HCT116 (cell line): Measurements from ENCODE around the gene PIGQ. TPM values are rescaled to one million over a fixed set of nuclear protein-coding genes. Genes with fewer than 3 reads are reported as not detected.

ENCODE experiments used
- ATAC-seq: fragments of 200-7000 bp; cut with Tn5 transposase; 2 replicates; pipeline ENCODE4 v1.9.1; 2020; ENCODE audit warnings: mild to moderate bottlenecking, moderate library complexity
- BruUV-seq: library from RNA; stranded (reverse); fragments of 400-500 nt; replicated peaks from 2 replicates; lab custom pipeline; 2021; lab: Mats Ljungman, UMichigan
- CTCF ChIA-PET: fragments of 300-600 bp; sonication (Branson Sonifier 250); formaldehyde crosslinking; loops from one replicate; lab custom pipeline; 2021; ENCODE audit warnings: antibody characterized with exemption; lab: Charles Lee
- POLR2A ChIA-PET: fragments of 300-600, 350-600 bp; sonication (Branson Sonifier 250); formaldehyde crosslinking; loops from one replicate; lab custom pipeline; 2021; ENCODE audit warnings: antibody characterized with exemption; lab: Charles Lee
- RAD21 ChIA-PET, 2 experiments: fragments of 300-600 bp; sonication (Branson Sonifier 250); formaldehyde crosslinking; loops; one replicate each; lab custom pipeline; 2023; ENCODE audit warnings: low total read pairs in 2 of 2; ENCODE audit not compliant: uncharacterized antibody in 2 of 2, unreplicated experiment in 2 of 2, low non-redundant PET in 1 of 2; lab: Charles Lee
- DNase-seq: peaks from one replicate; pipeline ENCODE4 v3.0.0-alpha.2; 2010; ENCODE audit warnings: low read depth, low spot score
- H2AFZ ChIP-seq: fragments of 200-600 bp; shearing (Covaris generic), sonication (generic); 2 replicates; pipeline ENCODE4 v1.6.1; 2017; ENCODE audit warnings: low read depth, mixed run types, mixed read lengths, antibody characterized with exemption, low read length; ENCODE audit not compliant: poor library complexity, severe bottlenecking
- H3K27ac ChIP-seq: 2 replicates; pipeline ENCODE4 v1.5.1; 2012; ENCODE audit warnings: low read depth, low read length
- H3K27me3 ChIP-seq: fragments of 200-600 bp; sonication (generic); 2 replicates; pipeline ENCODE4 v1.6.1; 2016; ENCODE audit warnings: mixed run types, low read length, mixed read lengths; ENCODE audit not compliant: insufficient read depth
- H3K36me3 ChIP-seq, 2 experiments: fragments of 200-500 bp in 1 of 2; fragments of 200-600 bp in 1 of 2; sonication (Bioruptor generic) in 1 of 2; sonication (generic) in 1 of 2; 2 replicates each; pipeline versions ENCODE4 v1.5.1 to v1.6.1; 2014 to 2016; ENCODE audit warnings: low read length in 2 of 2, inconsistent platforms in 1 of 2, mixed read lengths in 1 of 2, mixed run types in 1 of 2; ENCODE audit not compliant: insufficient read depth in 2 of 2, control insufficient read depth in 1 of 2
- H3K4me1 ChIP-seq, 2 experiments: fragments of 200-600 bp in 1 of 2; sonication (generic) in 1 of 2; 2 replicates each; pipeline versions ENCODE4 v1.5.1 to v1.6.1; 2012 to 2017; ENCODE audit warnings: low read length in 2 of 2, inconsistent platforms in 1 of 2, mild to moderate bottlenecking in 1 of 2, mixed read lengths in 1 of 2, mixed run types in 1 of 2, moderate library complexity in 1 of 2; ENCODE audit not compliant: insufficient read depth in 2 of 2, control insufficient read depth in 1 of 2
- H3K4me2 ChIP-seq: fragments of 200-600 bp; sonication (generic); 2 replicates; pipeline ENCODE4 v1.6.1; 2017; ENCODE audit warnings: mixed run types, low read length, mixed read lengths
- H3K4me3 ChIP-seq, 2 experiments: fragments of 200-600 bp in 1 of 2; sonication (generic) in 1 of 2; replicated peaks in 1 of 2; 2 replicates each; pipeline ENCODE4 v1.5.1; 2011 to 2016; ENCODE audit warnings: low read length in 2 of 2, control low read depth in 1 of 2, low read depth in 1 of 2, mild to moderate bottlenecking in 1 of 2, mixed read lengths in 1 of 2, mixed run types in 1 of 2
- H3K79me2 ChIP-seq: fragments of 200-600 bp; sonication (generic); 2 replicates; pipeline ENCODE4 v1.6.1; 2017; ENCODE audit warnings: mild to moderate bottlenecking, mixed run types, low read length, moderate library complexity, mixed read lengths; ENCODE audit not compliant: insufficient read depth
- H3K9ac ChIP-seq: fragments of 200-600 bp; sonication (generic); 2 replicates; pipeline ENCODE4 v1.6.1; 2016; ENCODE audit warnings: low read length, mixed read lengths
- H3K9me2 ChIP-seq: fragments of 200-600 bp; sonication (generic), shearing (Covaris generic); 2 replicates; pipeline ENCODE4 v1.6.1; 2017; ENCODE audit warnings: mixed run types, mild to moderate bottlenecking, moderate library complexity; ENCODE audit not compliant: insufficient read depth
- H3K9me3 ChIP-seq, 2 experiments: fragments of 200-500 bp in 1 of 2; fragments of 200-600 bp in 1 of 2; sonication (Bioruptor generic) in 1 of 2; sonication (generic) in 1 of 2; 2 replicates each; pipeline ENCODE4 v1.6.1; 2014 to 2017; ENCODE audit warnings: low read length in 2 of 2, mixed read lengths in 2 of 2, inconsistent platforms in 1 of 2, low read depth in 1 of 2, mild to moderate bottlenecking in 1 of 2, mixed run types in 1 of 2, moderate library complexity in 1 of 2; ENCODE audit not compliant: control insufficient read depth in 1 of 2, insufficient read depth in 1 of 2
- H4K20me1 ChIP-seq: fragments of 200-600 bp; sonication (generic), shearing (Covaris generic); 2 replicates; pipeline ENCODE4 v1.6.1; 2017; ENCODE audit warnings: mixed run types, mild to moderate bottlenecking, moderate library complexity; ENCODE audit not compliant: insufficient read depth
- ATF3 ChIP-seq: IDR thresholded peaks from 2 replicates; pipeline ENCODE4 v1.6.1; 2012
- CTCF ChIP-seq, 3 experiments: fragments of 200-600 bp in 1 of 3; sonication (generic) in 1 of 3; IDR thresholded peaks in 2 of 3; conservative IDR thresholded peaks in 1 of 3; 2 replicates each; pipeline ENCODE4 v1.5.1; 2012 to 2017; ENCODE audit warnings: low read depth in 2 of 3, low read length in 2 of 3, antibody characterized with exemption in 1 of 3, borderline replicate concordance in 1 of 3, control low read depth in 1 of 3, mild to moderate bottlenecking in 1 of 3, mixed read lengths in 1 of 3, mixed run types in 1 of 3, moderate library complexity in 1 of 3; ENCODE audit not compliant: insufficient read depth in 1 of 3
- EGR1 ChIP-seq: IDR thresholded peaks from 2 replicates; pipeline ENCODE4 v1.6.1; 2012; ENCODE audit warnings: low read depth
- EZH2 ChIP-seq: fragments of 200-600 bp; sonication (generic); IDR thresholded peaks from 2 replicates; pipeline ENCODE4 v1.6.1; 2017; ENCODE audit warnings: antibody characterized with exemption, mixed run types
- EZH2phosphoT487 ChIP-seq: fragments of 200-600 bp; IDR thresholded peaks from 2 replicates; pipeline ENCODE4 v1.6.1; 2018; ENCODE audit warnings: antibody characterized with exemption, borderline replicate concordance
- FOSL1 ChIP-seq: IDR thresholded peaks from 2 replicates; pipeline ENCODE4 v1.6.1; 2012; ENCODE audit warnings: low read depth
- JUND ChIP-seq: IDR thresholded peaks from 2 replicates; pipeline ENCODE4 v1.6.1; 2012
- MAX ChIP-seq: IDR thresholded peaks from 2 replicates; pipeline ENCODE4 v1.6.1; 2012
- POLR2A ChIP-seq: IDR thresholded peaks from 2 replicates; pipeline ENCODE4 v1.7.0; 2011; ENCODE audit warnings: borderline replicate concordance; ENCODE audit not compliant: insufficient read depth, insufficient read length; ENCODE audit errors: extremely low read depth
- POLR2AphosphoS5 ChIP-seq: IDR thresholded peaks from 2 replicates; pipeline ENCODE4 v1.6.1; 2011; ENCODE audit warnings: mild to moderate bottlenecking, low read depth, low read length, moderate library complexity
- RAD21 ChIP-seq: IDR thresholded peaks from 2 replicates; pipeline ENCODE4 v1.6.1; 2012; ENCODE audit warnings: low read depth, mild to moderate bottlenecking
- REST ChIP-seq: IDR thresholded peaks from 2 replicates; pipeline ENCODE4 v1.6.1; 2012; ENCODE audit warnings: low read depth
- SIN3A ChIP-seq: IDR thresholded peaks from 2 replicates; pipeline ENCODE4 v1.6.1; 2012; ENCODE audit warnings: low read depth
- TCF7L2 ChIP-seq: IDR thresholded peaks from 2 replicates; pipeline ENCODE4 v1.7.0; 2011; ENCODE audit warnings: borderline replicate concordance, inconsistent platforms; ENCODE audit not compliant: insufficient read depth, insufficient read length; ENCODE audit errors: extremely low read depth
- YY1 ChIP-seq: IDR thresholded peaks from 2 replicates; pipeline ENCODE4 v1.6.1; 2011; ENCODE audit warnings: low read length, low read depth, moderate library complexity, mild to moderate bottlenecking; ENCODE audit not compliant: insufficient replicate concordance; ENCODE audit errors: extremely low read depth
- ZBTB33 ChIP-seq: IDR thresholded peaks from 2 replicates; pipeline ENCODE4 v1.6.1; 2011; ENCODE audit warnings: mild to moderate bottlenecking, low read length, moderate library complexity; ENCODE audit not compliant: insufficient replicate concordance; ENCODE audit errors: extremely low read depth
- ZFX ChIP-seq: fragments of 450-650 bp; IDR thresholded peaks from 2 replicates; pipeline ENCODE4 v1.6.1; 2017
- ZNF274 ChIP-seq: fragments of 200-500 bp; sonication (Bioruptor generic); IDR thresholded peaks from 2 replicates; pipeline ENCODE4 v1.6.1; 2014; ENCODE audit warnings: mild to moderate bottlenecking, low read depth, low read length, inconsistent platforms
- intact Hi-C: fragments of 100-400 bp; cut with micrococcal nuclease; formaldehyde crosslinking; loops from 2 replicates; pipeline ENCODE4 v1.10.0; 2022
- total RNA-seq: library from RNA; stranded (reverse); gene quantifications from one replicate; pipeline ENCODE4 v1.2.1, GENCODE V29; 2021; ENCODE audit not compliant: unreplicated experiment

PIGQ gene
- total RNA-seq, 1 experiment from 2014 or later: 21.0 TPM

- TF ChIP-seq CTCF (IDR thresholded peaks at IDR 0.05 in 2 of 3, conservative IDR thresholded peaks at IDR 0.05 in 1 of 3; ENCODE audit: borderline replicate concordance in 1 of 3, insufficient read depth in 1 of 3, low read depth in 2 of 3, low read length in 2 of 3): no peak
- peak; percentile 34 for TF ChIP-seq POLR2A
- no peak for TF ChIP-seq EZH2
- no peak for TF ChIP-seq REST
- no peak for TF ChIP-seq ZNF274
- TF ChIP-seq TCF7L2: no peak
- no peak for TF ChIP-seq RAD21
- TF ChIP-seq ZFX: peak; percentile 48; the same call in 1 of the 2 replicates
- no peak for TF ChIP-seq ZBTB33
- TF ChIP-seq POLR2AphosphoS5: peak; percentile 72
- TF ChIP-seq ATF3: no peak
- TF ChIP-seq YY1: no peak
- TF ChIP-seq EGR1: peak; percentile 73
- no peak for TF ChIP-seq EZH2phosphoT487
- TF ChIP-seq SIN3A: no peak
- TF ChIP-seq MAX: no peak; the same call in none of the 2 replicates
- TF ChIP-seq FOSL1: no peak
- no peak for TF ChIP-seq JUND
- no peak overlapping the region for H2AFZ ChIP-seq
- peak overlapping the region; percentile 99 for H3K27ac ChIP-seq
- peaks cover 28 to 43% of the 10 kb centered on the region in 2 experiments for H3K4me1 ChIP-seq
- H4K20me1 ChIP-seq: no peaks in the 10 kb centered on the region
- ATAC-seq: peak; percentile 75
- H3K4me3 ChIP-seq: peak overlapping the region; percentile 66 to 67
- peak overlapping the region; percentile 90 for H3K9ac ChIP-seq
- no peaks in the 10 kb centered on the region for H3K36me3 ChIP-seq
- peaks cover 26% of the 10 kb centered on the region; the same call in 1 of the 2 replicates for H3K79me2 ChIP-seq
- H3K9me2 ChIP-seq: no peaks in the 10 kb centered on the region
- BruUV-seq: no TSS peak
- CTCF ChIA-PET: no interaction called here
- POLR2A ChIA-PET: no interaction called here
- no peaks in the 10 kb centered on the region for H3K9me3 ChIP-seq
- peak; percentile 75 for DNase-seq
- intact Hi-C loops: no loop called here
- no peaks in the 10 kb centered on the region for H3K27me3 ChIP-seq
- peak overlapping the region; percentile 77 for H3K4me2 ChIP-seq
- RAD21 ChIA-PET: interaction anchor here in 1 of 2 experiments (1.2 kb wide), 1 partner anchor 39 kb away, joined by 3 read pairs; no protein-coding TSS in a partner anchor
Measured at GRCh38 chr16:588889-589657, 19.3 kb downstream of the PIGQ start.
